ENCODE measurements around the gene RFX1.
"Not testable (repeated sequence)": the region's sequence is repeated elsewhere in the genome, so short reads cannot be mapped to it uniquely, and the experiment has no call there.

RFX1 gene

DNA sequence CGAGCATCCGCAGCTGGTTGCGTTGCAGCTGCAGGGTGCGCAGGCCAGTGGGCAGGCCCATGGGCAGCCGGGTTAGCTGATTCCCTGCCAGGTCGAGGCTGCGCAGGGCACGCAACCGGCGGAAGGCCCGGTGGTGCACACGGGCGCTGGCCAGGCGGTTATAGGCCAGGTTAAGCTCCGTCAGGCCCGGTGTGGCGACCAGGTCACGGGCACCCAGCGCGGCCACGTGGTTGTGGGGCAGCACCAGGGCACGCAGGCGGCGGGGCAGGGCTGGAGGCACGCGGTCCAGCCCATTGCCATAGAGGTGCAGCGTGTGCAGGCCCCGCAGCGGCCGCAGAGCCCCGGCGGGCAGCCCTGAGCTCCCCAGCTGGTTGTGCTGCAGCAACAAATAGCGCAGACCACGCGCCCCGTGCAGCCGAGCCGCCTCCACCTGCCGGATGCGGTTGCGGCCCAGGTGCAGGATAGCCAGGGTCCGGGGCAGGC, 73.2 kb downstream of the RFX1 start:
- DNase-seq: no peak

GRCh38 chr19:13932149-13932637, 73.9 kb downstream of the RFX1 start:
- no peak for DNase-seq

DNA sequence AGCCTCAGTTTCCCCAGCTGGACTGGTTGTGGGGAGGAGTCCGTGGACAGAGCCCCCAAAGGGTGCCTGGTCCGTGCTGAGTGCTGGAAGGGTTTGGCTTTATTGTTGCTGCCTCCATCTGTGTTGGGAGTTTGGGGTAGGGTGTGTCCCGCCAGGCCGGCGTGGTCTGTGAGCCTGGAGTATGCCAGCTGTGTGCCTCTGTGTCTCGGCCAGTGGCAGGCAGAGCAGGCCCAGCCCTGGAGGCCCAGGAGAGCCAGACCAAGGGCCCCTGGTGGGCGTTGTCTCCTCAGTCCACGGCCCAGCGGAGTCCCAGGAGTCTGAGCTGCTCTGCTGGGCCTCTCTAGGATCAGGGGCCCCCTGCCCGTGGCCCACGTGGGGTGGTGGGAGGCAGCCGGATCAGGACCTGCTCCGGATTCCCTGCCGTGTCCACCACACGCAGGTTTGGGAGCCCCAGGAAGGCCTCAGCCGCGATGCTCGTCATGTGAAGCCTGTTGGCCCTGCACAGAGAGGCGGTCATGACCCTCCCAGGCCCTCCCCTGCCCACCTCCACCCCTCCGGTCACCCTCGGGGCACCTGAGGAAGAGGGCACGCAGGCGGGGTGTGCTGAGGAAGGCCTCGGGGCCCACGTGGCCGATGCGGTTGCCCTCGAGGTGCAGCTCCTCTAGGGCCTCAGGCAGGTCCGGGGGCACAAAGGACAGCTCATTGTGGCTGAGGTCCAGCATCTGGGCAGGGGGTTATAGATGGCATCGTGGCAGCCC, 74.5 kb downstream of the RFX1 start:
- DNase-seq: no peak

DNA sequence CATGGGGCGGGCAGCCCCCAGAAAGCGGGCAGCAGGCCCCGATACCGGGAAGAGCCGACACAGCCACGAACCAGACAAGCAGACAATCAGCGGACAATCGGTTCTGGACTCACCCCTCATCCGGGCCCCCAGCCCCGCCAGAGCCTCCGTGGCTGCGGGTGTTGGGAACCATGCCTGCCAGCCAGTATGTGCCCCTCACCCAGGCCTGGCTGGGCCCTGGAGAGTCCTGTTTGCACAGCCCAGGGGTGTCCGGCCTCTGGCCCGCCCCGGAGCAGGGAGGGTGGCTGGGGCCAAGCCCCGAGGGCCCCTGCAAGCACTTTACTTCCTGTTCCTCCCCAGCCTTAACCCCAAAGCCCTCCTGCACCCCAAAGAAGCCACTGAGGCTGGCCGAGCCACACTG, 75.7 kb downstream of the RFX1 start:
- DNase-seq: no peak

GRCh38 chr19:13929956-13930355, 76.2 kb downstream of the RFX1 start:
- no peak for DNase-seq

DNA sequence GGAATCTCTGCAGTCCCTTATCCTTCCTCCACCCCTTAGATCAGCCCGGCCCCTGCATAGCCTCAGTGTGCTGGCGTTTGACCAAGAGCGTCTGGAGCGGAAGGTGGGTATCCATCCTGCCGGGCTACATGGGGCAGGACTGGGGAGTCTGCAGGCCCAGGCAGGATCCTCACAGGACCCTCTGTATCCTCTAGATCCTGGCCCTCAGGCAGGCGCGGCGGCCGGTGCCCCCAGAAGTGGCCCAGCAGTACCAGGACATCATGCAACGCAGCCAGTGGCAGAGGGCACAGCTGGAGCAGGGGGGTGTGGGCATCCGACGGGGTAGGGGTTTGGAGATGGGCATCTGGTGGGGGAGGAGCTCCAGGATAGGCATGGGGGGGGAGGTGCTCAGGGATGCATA, 76.8 kb downstream of the RFX1 start:
- DNase-seq: no peak

DNA sequence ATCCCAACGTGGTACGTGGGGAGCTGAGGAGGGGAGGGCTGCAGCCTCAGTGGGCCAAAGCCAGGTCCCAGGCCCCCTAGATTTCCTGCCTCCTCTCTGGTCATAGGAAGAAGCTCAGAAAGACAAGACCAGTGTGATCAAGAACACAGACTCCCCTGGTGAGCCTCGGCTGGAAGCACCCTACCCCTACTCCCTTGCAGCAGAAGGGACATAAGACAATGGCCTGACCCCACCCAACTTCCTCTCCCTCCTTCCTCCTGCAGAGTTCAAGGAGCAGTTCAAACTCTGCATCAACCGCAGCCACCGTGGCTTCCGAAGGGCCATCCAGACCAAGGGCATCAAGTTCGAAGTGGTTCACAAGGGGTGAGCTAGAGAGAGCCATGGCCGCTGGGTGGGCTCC, 79.4 kb downstream of the RFX1 start:
- DNase-seq: no peak

- DNase-seq: no peak
These were observed 80.1 kb downstream of the RFX1 start for GRCh38 chr19:13926010-13926409.

DNA sequence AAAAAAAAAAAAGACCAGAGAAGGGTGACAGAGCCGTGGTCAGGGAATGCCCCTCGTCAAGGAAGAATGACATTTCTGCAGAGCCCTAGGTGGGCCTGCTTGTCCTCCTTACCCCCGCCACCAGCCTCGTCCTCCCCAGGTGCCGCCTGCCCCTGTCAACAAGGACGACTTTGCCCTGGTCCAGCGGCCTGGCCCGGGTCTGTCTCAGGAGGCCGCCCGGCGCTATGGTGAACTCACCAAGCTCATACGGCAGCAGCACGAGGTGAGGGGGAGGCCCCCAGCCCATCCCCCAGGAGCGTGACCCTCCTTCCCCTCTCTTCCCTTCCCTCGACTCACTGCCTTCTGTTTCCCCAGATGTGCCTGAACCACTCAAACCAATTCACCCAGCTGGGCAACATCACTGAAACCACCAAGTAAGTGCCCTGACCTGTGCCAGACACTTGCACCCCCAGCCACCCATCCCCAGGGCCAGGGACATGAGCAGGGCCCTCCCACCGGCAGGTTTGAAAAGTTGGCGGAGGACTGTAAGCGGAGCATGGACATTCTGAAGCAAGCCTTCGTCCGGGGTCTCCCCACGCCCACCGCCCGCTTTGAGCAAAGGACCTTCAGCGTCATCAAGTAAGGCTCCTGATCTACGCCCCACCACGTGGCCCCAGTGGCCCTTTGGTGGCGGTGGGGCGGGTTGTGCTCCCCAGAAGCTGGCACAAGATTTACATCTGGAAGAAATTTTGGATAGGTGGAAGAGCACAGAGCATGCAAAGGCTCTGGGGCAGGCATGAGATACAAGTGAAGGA, 82.7 kb downstream of the RFX1 start:
- DNase-seq: no peak

GRCh38 chr19:13922118-13922517, 84.0 kb downstream of the RFX1 start:
- DNase-seq: not testable (repeated sequence)

GRCh38 chr19:13920940-13921747, 85.0 kb downstream of the RFX1 start:
- peak; percentile 55 for DNase-seq

DNA sequence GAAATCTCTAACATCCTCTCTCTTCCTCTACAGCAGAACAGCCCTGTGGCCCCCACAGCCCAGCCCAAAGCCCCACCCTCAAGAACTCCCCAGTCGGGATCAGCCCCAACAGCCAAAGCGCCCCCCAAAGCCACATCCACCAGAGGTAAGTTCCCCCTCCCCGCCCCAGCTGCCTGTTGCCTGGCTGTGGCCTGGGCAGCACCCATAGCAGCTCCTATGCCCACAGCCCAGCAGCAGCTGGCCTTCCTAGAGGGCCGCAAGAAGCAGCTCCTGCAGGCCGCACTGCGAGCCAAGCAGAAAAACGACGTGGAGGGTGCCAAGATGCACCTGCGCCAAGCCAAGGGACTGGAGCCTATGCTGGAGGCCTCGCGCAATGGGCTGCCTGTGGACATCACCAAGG, 85.6 kb downstream of the RFX1 start:
- no peak for DNase-seq

- no peak for DNase-seq
These were observed 87.3 kb downstream of the RFX1 start for GRCh38 chr19:13918726-13919411.

GRCh38 chr19:13917888-13918406, 88.2 kb downstream of the RFX1 start:
- DNase-seq: no peak

DNA sequence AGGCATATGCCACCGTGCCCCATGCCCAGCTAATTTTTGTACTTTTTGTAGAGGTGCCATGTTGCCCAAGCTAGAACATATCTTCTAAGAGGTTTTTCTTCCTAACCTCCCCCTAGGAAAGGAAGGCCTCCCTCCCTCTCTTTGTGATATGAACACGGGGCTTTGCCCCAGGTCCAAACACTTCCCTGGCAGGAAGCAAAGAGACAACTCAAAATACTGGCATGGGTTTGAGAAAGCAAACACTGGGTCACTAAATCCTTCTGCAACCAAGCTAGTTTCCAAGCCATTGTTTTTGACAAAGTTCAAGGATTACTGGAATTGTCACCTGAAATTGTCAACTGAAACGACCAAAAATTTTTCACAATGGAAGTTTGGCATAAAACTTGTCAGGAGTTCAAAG, 91.3 kb downstream of the RFX1 start:
- DNase-seq: no peak

- no peak for DNase-seq
These were observed 92.8 kb downstream of the RFX1 start for GRCh38 chr19:13913352-13913751.
